GM19397 (cell line): ENCODE data around the gene PTPN18.
"Not testable (repeated sequence)": the region's sequence is repeated elsewhere in the genome, so short reads cannot be mapped to it uniquely, and the experiment has no call there.

Source experiments
- ATAC-seq: cut with Tn5 transposase; IDR thresholded peaks from one replicate; pipeline ENCODE4 v1.9.1; 2021; ENCODE audit warnings: mild to moderate bottlenecking, moderate library complexity; ENCODE audit not compliant: unreplicated experiment

PTPN18 gene

DNA sequence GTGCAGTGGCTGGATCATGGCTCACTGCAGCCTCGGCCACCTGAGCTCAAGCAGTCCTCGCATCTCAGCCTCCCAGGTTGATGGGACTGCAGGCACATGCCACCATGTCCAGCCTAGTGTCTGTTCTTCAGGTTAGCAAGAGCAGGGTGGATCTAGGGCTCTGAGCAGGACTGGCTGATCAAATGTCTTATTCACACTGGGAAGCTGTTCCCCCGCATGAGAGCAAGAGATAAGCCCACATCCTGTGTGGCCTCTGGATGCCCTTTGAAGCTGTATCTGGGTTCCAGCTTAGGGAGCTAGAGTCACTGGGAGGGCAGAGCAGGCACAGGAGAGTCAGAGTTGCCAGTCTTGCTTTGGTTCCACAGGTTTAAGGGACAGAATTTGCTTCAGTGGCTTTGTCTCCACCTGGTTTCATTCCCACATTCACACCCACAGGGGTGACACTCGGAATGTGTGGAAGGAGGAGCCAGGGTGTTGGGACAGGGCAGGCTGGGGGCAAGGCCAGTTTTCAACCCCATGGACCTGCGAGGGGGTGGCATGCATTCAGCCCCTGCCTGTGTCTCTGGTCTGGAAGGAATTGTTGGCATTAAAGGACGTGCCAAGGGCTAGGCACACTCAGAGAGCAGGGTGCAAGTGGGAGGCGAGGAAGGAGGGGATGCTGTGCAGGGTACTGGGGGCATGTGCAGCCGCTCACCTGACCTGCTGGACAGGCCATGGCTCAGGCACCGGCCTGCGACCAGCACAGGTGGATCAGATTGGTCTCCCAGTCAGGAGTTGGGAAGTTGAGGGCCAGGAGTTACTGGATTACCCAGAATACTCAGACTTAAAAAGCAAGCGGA, 24.5 kb downstream of the PTPN18 start:
- ATAC-seq: no peak

DNA sequence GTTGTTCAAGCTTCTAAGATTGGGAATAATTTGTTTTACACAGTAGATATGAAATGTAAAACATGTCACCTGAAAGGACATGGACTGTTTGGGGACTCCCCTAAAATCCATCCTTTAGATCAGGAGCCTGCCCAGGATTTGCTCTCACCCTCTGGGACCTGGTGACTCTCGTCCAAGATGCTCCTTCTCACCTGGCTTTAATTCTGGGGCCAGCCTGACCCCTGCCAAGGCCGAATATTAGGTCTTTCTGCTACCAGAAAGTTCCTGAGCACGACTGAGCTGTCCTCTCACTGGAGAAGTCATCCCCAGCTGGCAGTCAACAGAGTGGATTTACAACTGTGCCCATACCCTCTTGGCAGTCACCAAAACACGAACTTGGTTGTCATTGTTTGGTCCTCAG, 25.3 kb downstream of the PTPN18 start:
- ATAC-seq: no peak

DNA sequence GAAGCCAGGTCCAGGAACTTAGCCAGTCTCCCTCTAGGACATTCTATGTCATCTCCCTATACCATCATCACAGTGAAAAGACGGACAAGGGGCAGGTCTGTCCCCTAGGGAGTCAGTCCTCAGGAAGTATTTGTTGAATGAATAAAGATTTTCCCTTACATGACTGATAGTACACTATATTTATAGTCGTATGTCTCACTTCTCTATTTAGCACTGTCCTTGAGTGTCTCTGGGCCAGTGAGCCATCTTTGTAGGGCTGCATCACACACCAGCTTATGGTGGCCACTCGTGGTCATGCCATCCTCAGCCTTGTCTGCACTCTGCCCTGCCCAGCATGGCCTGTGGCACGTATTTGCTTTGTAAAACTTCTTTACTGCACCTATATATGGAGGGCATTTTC, 25.8 kb downstream of the PTPN18 start:
- no peak for ATAC-seq

DNA sequence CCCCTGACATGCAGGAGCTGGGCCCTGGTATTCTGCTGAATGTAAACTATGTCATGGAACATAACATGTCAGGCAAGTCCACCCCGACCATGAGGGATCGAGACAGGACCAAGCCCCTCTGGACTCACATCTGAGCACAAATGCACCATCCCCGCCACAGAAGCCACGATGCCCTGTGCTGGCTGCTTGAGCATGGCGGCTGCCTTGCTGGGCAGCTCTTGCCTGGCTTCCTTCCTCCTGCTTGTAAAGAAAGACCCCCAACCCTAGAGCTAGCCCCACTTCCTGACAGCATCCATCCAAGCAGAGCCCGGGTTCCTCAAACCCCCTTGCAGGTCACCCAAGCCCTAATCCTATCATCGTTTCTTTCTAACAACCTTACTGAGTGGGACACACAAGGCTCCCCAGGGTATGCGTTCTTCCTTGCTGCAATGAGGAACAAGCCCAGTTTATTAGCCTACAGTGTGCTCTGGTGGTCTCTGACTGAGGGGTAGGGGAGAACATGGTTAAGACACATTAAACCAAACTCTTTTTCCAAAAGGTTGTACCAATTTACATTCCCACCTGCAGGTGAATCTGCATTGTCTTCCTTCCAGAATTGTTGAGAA, 26.6 kb downstream of the PTPN18 start:
- ATAC-seq: no peak

GRCh38 chr2:130385709-130386108, 29.9 kb downstream of the PTPN18 start:
- ATAC-seq: no peak

- no peak for ATAC-seq
Measured at GRCh38 chr2:130387071-130387400, 31.2 kb downstream of the PTPN18 start.

DNA sequence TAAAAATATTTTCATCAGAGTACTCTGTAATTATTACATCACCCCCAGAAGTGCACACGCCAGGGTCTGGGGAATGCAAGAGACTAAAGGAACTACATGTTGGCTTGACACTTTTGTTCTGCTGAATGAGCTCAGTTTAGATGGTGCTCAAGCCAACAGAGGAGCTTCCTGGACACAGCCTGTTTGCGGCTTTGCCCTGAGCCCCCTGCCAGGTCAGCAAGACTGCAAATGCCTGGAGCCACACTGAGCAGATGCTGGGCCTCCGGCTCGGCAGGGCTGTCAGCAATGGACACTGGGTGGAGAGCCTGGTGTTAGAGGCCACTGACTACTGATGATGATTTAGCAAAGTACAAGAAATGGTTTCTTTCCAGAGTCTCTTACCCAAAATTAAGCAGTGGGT, 31.9 kb downstream of the PTPN18 start:
- ATAC-seq: no peak

DNA sequence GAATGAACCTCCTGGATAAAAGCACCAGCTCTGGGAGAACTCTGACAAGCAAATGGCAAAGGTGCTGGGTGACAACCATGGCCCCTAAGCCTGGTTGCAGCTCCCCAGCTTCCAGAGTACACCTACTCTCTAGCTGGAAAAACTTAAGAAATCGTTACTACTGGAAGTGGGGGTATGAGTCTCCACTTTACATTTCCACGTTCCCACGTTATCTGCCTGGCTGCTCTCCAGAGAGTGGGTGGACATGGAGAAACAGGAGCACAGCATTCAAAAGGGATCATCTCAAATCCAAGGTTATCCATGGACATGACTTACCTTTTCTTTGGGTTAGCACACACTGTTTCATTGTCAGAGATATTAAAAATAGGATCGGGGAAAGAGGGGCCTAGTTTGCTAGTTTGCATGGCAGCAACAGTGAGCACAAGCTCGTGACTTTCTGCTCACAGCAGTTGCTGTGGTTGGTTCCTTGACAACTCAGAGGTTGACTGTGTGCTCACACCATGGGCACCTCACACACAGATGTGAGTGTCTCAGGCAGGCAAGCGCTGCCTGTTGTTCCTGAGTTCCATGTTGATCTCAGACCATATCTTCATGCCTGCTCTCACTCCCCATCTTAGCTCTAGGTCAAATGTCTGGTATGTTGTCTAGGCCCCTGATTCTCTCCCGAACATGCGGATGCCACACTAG, 32.5 kb downstream of the PTPN18 start:
- ATAC-seq: no peak

DNA sequence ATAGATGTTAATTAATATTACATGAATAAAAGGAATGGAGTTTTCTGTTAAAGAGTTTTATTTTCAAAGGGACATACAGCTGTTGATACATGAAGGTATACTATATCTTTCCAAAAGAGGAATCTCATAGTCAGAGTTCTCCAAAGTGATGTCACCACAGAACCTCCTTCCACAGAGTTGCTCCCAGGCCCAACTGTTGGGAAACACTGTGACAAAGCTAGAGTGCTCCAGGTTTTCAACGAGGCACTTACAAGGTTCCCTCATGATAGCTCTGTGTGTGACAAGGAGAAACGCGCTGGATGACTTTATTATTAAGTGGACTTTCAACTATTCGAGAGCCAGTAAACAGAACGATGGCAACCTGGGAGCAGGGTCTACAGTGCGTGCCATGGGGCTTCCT, 33.5 kb downstream of the PTPN18 start:
- no peak for ATAC-seq

- ATAC-seq: no peak
Measured at GRCh38 chr2:130389783-130390182, 33.9 kb downstream of the PTPN18 start.

GRCh38 chr2:130390460-130391057, 34.7 kb downstream of the PTPN18 start:
- ATAC-seq: peak; percentile 15

DNA sequence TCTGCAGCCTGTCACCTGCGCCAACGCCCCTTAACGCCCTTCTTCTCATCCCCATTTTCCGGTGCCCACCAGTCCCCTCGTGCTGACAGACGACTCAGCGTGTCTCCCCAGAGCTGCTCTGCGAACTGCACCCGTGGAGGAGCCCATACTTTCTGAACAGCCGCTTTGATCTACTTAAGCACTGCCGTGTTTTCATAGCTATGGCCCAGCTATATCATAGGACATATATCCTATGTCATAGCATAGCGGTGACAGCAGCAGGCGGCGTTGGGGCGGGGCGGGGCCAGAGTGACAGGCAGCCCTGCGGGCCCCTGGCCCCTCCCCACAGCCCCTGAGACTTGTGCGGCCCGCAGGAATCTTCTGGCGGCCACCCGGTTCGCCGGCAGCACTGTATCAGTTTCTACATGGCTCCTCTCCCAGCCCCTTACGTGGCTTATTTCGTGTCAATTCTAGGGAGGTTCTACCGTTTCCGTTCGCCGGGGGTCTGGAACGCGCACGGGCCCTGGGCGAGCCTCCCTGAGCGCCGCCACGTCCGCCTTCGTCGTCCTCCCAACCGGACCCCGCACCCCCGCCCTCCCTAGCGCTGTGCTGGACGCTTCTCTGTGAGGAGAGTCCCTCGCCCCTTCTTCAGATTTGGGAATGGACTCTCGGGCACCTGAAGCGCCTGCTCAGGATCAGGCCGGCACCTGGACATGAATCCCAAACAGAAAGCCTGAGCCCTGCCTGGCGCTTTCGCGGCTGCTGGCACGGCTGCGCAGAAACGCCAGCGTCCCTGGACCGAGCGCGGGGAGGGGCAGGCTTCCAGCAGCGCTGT, 35.4 kb downstream of the PTPN18 start:
- ATAC-seq: peak; percentile 86

DNA sequence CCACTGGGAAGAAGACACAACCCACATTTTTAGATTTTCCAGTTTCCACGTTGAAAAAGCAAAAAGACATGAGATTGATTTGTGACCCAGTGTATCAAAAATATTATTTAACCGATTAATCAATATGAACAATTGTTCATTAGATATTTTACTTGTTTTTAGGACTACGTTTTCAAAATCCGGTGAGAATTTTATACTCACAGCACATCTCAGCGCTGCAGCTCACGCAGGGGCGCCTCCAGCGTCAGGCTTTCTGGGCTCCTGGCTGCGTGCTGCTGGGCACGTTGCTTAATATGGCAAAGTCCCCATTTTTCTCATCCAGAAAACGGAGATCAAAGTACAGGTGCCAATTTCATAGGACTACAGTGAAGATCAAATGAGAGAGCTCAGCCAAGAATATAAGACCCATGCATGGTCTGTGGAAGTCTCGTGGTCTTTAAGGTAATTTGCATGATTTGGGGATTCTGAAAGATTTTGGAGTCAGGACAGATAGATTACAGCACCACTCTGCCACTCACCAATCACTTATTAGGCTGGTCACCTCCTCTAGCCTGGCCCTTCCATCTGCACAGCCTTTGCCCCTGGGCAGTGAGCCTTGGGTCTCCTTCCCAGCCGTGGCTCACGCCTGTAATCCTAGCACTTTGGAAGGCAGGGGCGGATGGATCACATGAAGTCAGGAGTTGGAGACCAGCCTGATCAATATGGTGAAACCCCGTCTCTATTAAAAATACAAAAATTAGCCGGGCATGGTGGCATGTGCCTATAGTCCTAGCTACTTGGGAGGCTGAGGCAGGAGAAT, 36.2 kb downstream of the PTPN18 start:
- no peak for ATAC-seq

DNA sequence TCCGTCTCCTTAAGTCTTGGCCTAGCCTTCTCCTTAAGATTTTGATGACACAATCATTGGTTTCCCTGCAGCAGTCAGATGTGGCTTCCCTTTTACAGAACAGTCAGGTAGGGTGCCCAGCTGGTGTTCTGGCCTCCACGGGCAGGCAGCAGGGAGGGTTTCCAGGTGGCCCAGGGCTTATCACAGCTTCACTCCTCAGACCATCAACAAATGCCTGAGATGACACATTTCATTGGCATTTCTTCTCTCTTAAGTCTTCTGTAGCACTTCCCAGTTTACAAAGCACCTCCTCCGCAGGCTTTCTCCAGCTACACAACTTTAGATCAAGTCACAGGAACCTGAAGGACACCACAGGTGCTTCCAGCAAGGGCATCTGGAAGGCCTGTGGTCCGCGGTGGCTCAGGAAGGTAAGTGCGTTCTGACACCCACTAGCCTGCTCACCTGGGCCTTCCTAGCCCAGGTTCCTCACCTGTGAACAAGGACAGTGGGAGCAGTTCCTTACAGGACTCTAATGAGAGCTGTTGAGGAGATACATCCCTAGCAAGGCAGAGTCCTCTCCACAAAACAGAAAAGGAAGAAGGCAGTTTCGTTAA, 37.6 kb downstream of the PTPN18 start:
- ATAC-seq: no peak

DNA sequence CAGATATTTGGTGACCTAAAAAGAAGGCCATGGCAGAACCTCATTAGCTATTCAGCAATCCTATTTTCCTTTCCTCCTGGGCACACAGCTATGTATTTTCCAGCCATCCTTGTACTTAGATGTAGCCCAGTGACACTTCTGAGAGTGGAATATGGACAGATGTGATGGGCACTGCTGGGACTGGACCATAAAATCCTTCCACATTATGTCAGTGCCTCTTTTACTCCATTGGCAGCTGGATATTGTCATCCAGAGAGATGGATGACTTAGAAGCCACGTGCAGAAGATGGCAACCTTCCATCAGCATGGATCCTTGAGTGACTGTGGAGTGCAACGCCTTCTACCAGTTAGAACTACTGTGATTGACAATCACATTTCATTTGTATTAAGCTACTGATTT, 50.4 kb downstream of the PTPN18 start:
- ATAC-seq: not testable (repeated sequence)

DNA sequence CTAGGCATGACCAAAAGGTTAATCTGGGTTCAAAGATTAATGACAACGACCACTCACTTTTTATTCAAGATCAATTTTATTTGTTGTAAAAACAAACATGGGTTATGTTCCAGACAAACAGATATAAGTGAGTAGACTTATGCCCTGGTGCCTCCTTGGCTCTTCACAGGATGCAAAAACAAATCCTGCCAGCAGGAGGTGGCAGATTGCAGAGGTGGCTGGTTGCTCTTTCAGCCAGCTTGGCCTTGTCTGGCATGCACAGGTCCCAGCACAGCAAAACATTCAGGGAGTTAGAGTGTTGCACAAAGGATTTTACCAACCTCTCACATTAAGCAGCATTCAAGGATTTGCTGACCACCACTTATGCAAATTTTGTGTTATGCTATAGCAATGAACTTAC, 60.8 kb downstream of the PTPN18 start:
- not testable (repeated sequence) for ATAC-seq

- ATAC-seq: not testable (repeated sequence)
Measured at GRCh38 chr2:130418845-130419244, 63.0 kb downstream of the PTPN18 start.
